Hepatocyte (in vitro differentiated cells): ENCODE data around the gene FLAD1. TPM values are rescaled to one million over a fixed set of nuclear protein-coding genes. Genes with fewer than 3 reads are reported as not detected.

ENCODE experiments used
- DNase-seq: peaks from one replicate; pipeline ENCODE4 v3.0.0-alpha.2; 2016; ENCODE audit warnings: low spot score
- H2AFZ ChIP-seq: fragments of 200-600 bp; sonication (generic); 2 replicates; pipeline ENCODE4 v1.6.0; 2016; ENCODE audit warnings: antibody characterized with exemption, mild to moderate bottlenecking
- H3K27ac ChIP-seq: fragments of 200-600 bp; sonication (generic); 2 replicates; pipeline ENCODE4 v1.5.1; 2016; ENCODE audit warnings: mild to moderate bottlenecking
- H3K27me3 ChIP-seq: fragments of 200-600 bp; sonication (generic); 2 replicates; pipeline ENCODE4 v1.6.1; 2016
- H3K36me3 ChIP-seq: fragments of 200-600 bp; sonication (generic); replicated peaks from 2 replicates; pipeline ENCODE4 v1.5.1; 2016; ENCODE audit warnings: low read depth; ENCODE audit not compliant: insufficient read depth
- H3K4me1 ChIP-seq: fragments of 200-600 bp; sonication (generic); 2 replicates; pipeline ENCODE4 v1.5.1; 2016; ENCODE audit warnings: mild to moderate bottlenecking, moderate library complexity; ENCODE audit not compliant: insufficient read depth
- H3K4me2 ChIP-seq: fragments of 200-600 bp; sonication (generic); 2 replicates; pipeline ENCODE4 v1.6.0; 2016
- H3K4me3 ChIP-seq: fragments of 200-600 bp; sonication (generic); 2 replicates; pipeline ENCODE4 v1.5.1; 2016; ENCODE audit warnings: mild to moderate bottlenecking
- H3K79me2 ChIP-seq: fragments of 200-600 bp; sonication (generic); 2 replicates; pipeline ENCODE4 v1.6.0; 2017; ENCODE audit warnings: mild to moderate bottlenecking
- H3K9me2 ChIP-seq: fragments of 200-600 bp; sonication (generic); replicated peaks from 2 replicates; pipeline ENCODE4 v1.6.0; 2017; ENCODE audit warnings: mild to moderate bottlenecking; ENCODE audit not compliant: insufficient read depth
- H3K9me3 ChIP-seq: fragments of 200-600 bp; sonication (generic); 2 replicates; pipeline ENCODE4 v1.5.1; 2016; ENCODE audit warnings: low read depth, mild to moderate bottlenecking
- H4K20me1 ChIP-seq: fragments of 200-600 bp; sonication (generic); 2 replicates; pipeline ENCODE4 v1.6.0; 2016; ENCODE audit warnings: mild to moderate bottlenecking; ENCODE audit not compliant: insufficient read depth, poor library complexity, severe bottlenecking
- EZH2 ChIP-seq: fragments of 200-600 bp; sonication (generic); IDR thresholded peaks from 2 replicates; pipeline ENCODE4 v1.6.1; 2016; ENCODE audit warnings: antibody characterized with exemption, mild to moderate bottlenecking, borderline replicate concordance
- EZH2phosphoT487 ChIP-seq: fragments of 200-600 bp; sonication (generic); IDR thresholded peaks from one replicate; pipeline ENCODE4 v1.6.1; 2018; ENCODE audit warnings: antibody characterized with exemption, mild to moderate bottlenecking, low read depth, moderate library complexity; ENCODE audit not compliant: unreplicated experiment, severe bottlenecking
- WGBS: methylation state at CpG from one replicate; pipeline ENCODE4 v1.1.6; 2016; ENCODE audit warnings: low lambda C conversion rate; ENCODE audit errors: missing lambda C conversion rate; 5-methylcytosine and 5-hydroxymethylcytosine counted together
- polyA plus RNA-seq: library from polyadenylated mRNA; unstranded; fragments of >200 nt; fragmentation: Nextera tagmentation; extraction: Ambion mirVana; gene quantifications from 2 replicates; pipeline ENCODE4 v1.2.1, GENCODE V29; 2016
- total RNA-seq: library from RNA; depleted of rRNA; stranded (reverse); fragments of >200 nt; gene quantifications from 2 replicates; pipeline ENCODE4 v1.2.3, GENCODE V29; 2014
- TF ChIP-seq, protein P1 (sequence below): fragments of 200-600 bp; sonication (generic); IDR thresholded peaks from 2 replicates; pipeline ENCODE4 v1.5.1; 2016; ENCODE audit warnings: antibody characterized with exemption, mild to moderate bottlenecking; ENCODE audit not compliant: poor library complexity

FLAD1 gene
- total and polyA plus RNA-seq, 2 experiments from 2014 or later: 25.6 to 45.1 TPM

DNA sequence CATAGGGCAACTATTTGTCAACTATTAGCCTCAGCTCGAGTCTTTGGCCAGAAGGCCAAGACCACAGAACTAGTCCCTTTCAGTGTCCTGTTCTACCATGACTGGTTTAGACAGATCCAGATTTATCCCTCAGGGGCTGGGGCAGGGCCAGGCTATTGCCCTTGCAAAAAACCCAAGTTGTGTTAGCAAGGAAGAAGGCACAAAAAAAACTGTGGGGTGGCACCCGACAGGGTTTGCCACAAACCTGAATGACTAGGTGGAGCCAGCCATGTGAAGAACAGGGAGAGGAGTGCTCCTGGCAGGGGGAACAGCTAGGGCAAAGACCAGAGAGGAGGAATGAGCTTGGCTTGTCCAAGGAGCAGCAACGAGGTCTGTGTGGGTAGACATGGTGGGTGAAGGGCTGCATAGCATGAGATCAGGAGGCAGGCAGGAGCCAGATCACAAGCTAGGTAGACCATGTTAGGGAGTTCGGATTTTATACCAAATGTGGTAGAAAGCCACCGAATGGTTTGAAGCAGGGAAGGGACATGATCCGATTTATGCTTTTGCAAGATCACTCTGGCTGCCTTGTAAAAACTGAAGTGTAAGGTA lies 54.8 kb downstream of the FLAD1 start:
- no peak for DNase-seq
- no peaks in the 10 kb centered on the region for H3K9me3 ChIP-seq
- no peaks in the 10 kb centered on the region for H3K27me3 ChIP-seq
- TF ChIP-seq EZH2phosphoT487 (no peak), EZH2 (no peak)
- TF ChIP-seq, protein P1, sequence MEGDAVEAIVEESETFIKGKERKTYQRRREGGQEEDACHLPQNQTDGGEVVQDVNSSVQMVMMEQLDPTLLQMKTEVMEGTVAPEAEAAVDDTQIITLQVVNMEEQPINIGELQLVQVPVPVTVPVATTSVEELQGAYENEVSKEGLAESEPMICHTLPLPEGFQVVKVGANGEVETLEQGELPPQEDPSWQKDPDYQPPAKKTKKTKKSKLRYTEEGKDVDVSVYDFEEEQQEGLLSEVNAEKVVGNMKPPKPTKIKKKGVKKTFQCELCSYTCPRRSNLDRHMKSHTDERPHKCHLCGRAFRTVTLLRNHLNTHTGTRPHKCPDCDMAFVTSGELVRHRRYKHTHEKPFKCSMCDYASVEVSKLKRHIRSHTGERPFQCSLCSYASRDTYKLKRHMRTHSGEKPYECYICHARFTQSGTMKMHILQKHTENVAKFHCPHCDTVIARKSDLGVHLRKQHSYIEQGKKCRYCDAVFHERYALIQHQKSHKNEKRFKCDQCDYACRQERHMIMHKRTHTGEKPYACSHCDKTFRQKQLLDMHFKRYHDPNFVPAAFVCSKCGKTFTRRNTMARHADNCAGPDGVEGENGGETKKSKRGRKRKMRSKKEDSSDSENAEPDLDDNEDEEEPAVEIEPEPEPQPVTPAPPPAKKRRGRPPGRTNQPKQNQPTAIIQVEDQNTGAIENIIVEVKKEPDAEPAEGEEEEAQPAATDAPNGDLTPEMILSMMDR: no peak
- no peaks in the 10 kb centered on the region for H3K9me2 ChIP-seq
- H3K4me1 ChIP-seq: peaks cover 5% of the 10 kb centered on the region
- H3K4me3 ChIP-seq: no peak overlapping the region
- H4K20me1 ChIP-seq: no peaks in the 10 kb centered on the region
- H2AFZ ChIP-seq: no peak overlapping the region
- H3K27ac ChIP-seq: peak overlapping the region; percentile 27
- WGBS: 89% methylated on average over 6 of the region's 6 CpGs
- no peaks in the 10 kb centered on the region for H3K36me3 ChIP-seq
- no peaks in the 10 kb centered on the region for H3K79me2 ChIP-seq
- H3K4me2 ChIP-seq: no peak overlapping the region

DNA sequence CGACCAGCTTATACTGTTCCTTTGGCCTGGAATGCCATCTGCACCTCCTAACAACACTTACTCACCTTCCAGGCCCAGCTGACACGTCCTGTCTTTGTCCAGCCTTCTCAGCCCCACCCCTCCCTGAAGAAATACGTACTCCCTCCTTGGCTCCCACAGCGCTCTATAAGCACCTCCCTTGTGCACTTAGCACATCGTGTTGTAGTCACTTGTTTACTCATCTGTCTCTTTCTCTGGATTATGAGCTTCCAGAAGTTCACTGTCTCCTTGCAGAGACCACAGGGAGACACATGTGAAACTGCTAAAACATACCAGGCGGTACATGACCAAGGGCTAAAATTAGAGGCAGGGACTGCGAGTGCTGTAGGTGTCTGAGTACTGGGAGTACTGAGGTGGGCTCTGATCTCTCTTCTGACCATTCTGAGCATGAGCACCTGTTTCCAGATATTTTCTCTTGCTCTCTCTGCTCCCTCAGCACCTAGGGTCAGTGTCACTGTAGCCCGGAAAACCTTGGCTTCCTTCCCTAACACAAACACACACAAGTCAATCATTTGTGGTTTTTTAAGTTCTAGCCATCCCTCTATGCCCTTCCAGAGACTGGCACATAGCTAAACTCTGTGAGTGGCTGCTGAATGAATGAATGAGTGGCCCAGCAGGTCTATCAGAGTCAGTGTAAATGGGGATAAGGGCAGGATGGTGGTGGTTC lies 55.6 kb downstream of the FLAD1 start:
- Histone ChIP-seq H3K9me3 (no peaks in the 10 kb centered on the region), H3K4me1 (peaks cover 5% of the 10 kb centered on the region), H2AFZ (no peak overlapping the region), H3K79me2 (no peaks in the 10 kb centered on the region), H3K27me3 (no peaks in the 10 kb centered on the region), H4K20me1 (no peaks in the 10 kb centered on the region), H3K4me3 (no peak overlapping the region), H3K27ac (peak overlapping the region; percentile 14), H3K9me2 (no peaks in the 10 kb centered on the region), H3K4me2 (no peak overlapping the region), H3K36me3 (no peaks in the 10 kb centered on the region)
- peak; percentile 80 for DNase-seq
- 41% methylated on average over 8 of the region's 8 CpGs for WGBS
- TF ChIP-seq EZH2phosphoT487: no peak

DNA sequence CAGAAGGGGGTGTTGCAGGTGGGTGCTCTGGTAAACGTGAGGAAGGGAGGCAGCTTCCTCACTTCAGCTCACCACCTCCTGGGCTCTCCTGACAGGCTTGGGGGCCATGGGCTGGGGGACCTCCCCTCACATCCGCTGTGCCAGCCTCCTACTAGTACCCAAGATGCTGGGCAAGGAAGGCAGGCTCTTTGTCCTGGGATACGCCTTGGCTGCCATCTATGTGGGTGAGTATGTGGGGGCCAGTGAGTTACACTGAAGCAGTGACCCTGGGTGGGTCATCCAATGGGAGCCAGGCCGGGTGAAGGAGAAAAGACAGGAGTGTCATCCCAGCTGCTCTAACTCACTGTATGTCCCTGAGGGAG lies 56.1 kb downstream of the FLAD1 start:
- no peaks in the 10 kb centered on the region for H3K79me2 ChIP-seq
- H4K20me1 ChIP-seq: no peaks in the 10 kb centered on the region
- peaks cover 5% of the 10 kb centered on the region for H3K4me1 ChIP-seq
- TF ChIP-seq EZH2phosphoT487 (no peak), EZH2 (no peak)
- TF ChIP-seq, protein P1: no peak
- H2AFZ ChIP-seq: no peak overlapping the region
- H3K9me2 ChIP-seq: no peaks in the 10 kb centered on the region
- no peaks in the 10 kb centered on the region for H3K36me3 ChIP-seq
- H3K4me2 ChIP-seq: no peak overlapping the region
- no peaks in the 10 kb centered on the region for H3K9me3 ChIP-seq
- H3K4me3 ChIP-seq: no peak overlapping the region
- no peaks in the 10 kb centered on the region for H3K27me3 ChIP-seq
- 78% methylated on average over 4 of the region's 4 CpGs for WGBS
- DNase-seq: no peak
- H3K27ac ChIP-seq: no peak overlapping the region

DNA sequence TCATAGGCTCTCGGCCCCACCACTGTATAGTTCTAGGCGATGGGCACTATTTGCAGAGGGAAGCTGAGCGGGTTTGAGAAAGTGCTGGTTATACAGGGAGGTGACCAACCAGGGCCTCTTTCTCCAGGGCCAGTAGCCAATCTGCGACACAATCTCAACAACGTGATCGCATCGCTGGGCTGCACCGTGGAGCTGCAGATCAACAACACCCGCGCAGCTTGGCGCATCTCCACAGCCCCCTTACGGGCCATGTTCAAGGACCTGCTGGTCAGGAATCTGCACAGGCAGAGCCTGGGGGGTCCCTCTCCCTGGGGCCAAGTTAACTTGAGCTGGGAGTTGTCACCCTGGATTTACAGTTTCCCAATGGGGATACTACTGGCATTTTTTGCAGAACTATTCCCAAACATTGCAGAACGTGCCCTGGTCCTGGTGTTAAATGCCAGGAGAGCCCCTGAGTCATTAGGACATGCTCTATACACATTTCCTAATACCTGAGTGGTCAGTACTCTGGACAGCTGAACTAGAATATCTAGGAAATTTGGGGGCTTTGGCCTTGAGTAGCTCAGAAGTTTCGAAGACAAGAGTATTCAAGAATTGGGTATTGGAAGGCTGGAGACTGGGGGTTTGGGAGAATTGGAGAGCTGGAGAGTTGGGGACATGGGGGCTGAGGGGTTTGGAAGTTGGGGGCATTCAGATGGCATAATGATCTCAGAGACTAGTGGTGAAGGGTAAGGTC lies 57.4 kb downstream of the FLAD1 start:
- peaks cover 5% of the 10 kb centered on the region for H3K4me1 ChIP-seq
- H3K4me3 ChIP-seq: no peak overlapping the region
- H3K4me2 ChIP-seq: no peak overlapping the region
- H3K79me2 ChIP-seq: no peaks in the 10 kb centered on the region
- no peaks in the 10 kb centered on the region for H3K27me3 ChIP-seq
- no peaks in the 10 kb centered on the region for H4K20me1 ChIP-seq
- H3K27ac ChIP-seq: no peak overlapping the region
- H3K36me3 ChIP-seq: no peaks in the 10 kb centered on the region
- TF ChIP-seq, protein P1: no peak
- H2AFZ ChIP-seq: no peak overlapping the region
- 92% methylated on average over 14 of the region's 14 CpGs for WGBS
- DNase-seq: no peak
- no peaks in the 10 kb centered on the region for H3K9me3 ChIP-seq
- no peaks in the 10 kb centered on the region for H3K9me2 ChIP-seq
